HL-60 (cell line): ENCODE results near the gene STX12.

Experiments
- DNase-seq, 2 experiments: peaks; one replicate each; pipeline ENCODE4 v3.0.0-alpha.2; 2010 to 2020; ENCODE audit warnings: low read depth in 1 of 2, low spot score in 1 of 2
- H3K27ac ChIP-seq: fragments of 250-450 bp; sonication (Bioruptor Pico); replicated peaks from 2 replicates; pipeline ENCODE4 v1.5.1; 2020; ENCODE audit warnings: mild to moderate bottlenecking, moderate library complexity
- H3K27me3 ChIP-seq: fragments of 250-450 bp; sonication (Bioruptor Pico); 2 replicates; pipeline ENCODE4 v1.5.1; 2021; ENCODE audit warnings: mild to moderate bottlenecking, moderate library complexity; ENCODE audit not compliant: insufficient read depth, poor library complexity, severe bottlenecking
- H3K4me3 ChIP-seq: replicated peaks from 2 replicates; pipeline ENCODE4 v1.5.1; 2011; ENCODE audit warnings: mild to moderate bottlenecking, control low read depth, low read length; ENCODE audit not compliant: insufficient read depth
- GABPA ChIP-seq: IDR thresholded peaks from 2 replicates; pipeline ENCODE4 v1.6.1; 2012; ENCODE audit warnings: low read depth
- POLR2AphosphoS5 ChIP-seq: IDR thresholded peaks from 2 replicates; pipeline ENCODE4 v1.6.1; 2012; ENCODE audit warnings: low read depth
- SPI1 ChIP-seq: IDR thresholded peaks from 2 replicates; pipeline ENCODE4 v1.6.1; 2012; ENCODE audit warnings: low read depth, mild to moderate bottlenecking, borderline replicate concordance
- TF ChIP-seq, protein P1 (sequence below): IDR thresholded peaks from one replicate; pipeline ENCODE4 v1.5.1; 2011; ENCODE audit warnings: low read length, control low read depth, inconsistent platforms; ENCODE audit not compliant: insufficient read depth
- TF ChIP-seq, protein P2 (sequence below): IDR thresholded peaks from 2 replicates; pipeline ENCODE4 v1.6.1; 2012; ENCODE audit warnings: low read depth; ENCODE audit not compliant: insufficient replicate concordance

Gene STX12

DNA sequence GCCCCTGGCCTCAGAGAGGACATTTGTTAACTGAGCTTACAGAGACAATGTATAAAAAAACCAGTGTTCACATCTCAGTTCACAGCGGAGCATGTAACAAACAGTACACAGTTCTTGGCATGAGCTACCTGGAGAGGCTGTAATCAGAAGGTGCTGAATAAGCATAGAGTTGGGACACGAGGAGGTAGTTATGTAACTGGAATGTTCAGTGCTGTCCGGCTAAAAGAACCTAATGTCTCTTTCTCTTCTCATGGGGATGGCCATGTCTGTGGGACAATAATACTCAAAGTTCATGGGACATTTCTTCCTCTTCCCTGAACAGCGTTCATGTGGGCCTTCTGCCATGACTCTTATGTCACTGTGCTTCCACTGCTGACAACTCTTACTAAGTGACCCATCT, 17.2 kb upstream of the STX12 start:
- Histone ChIP-seq H3K27me3 (no peaks in the 10 kb centered on the region), H3K27ac (no peak overlapping the region), H3K4me3 (no peak overlapping the region)
- TF ChIP-seq POLR2AphosphoS5 = no peak
- TF ChIP-seq, protein P1, sequence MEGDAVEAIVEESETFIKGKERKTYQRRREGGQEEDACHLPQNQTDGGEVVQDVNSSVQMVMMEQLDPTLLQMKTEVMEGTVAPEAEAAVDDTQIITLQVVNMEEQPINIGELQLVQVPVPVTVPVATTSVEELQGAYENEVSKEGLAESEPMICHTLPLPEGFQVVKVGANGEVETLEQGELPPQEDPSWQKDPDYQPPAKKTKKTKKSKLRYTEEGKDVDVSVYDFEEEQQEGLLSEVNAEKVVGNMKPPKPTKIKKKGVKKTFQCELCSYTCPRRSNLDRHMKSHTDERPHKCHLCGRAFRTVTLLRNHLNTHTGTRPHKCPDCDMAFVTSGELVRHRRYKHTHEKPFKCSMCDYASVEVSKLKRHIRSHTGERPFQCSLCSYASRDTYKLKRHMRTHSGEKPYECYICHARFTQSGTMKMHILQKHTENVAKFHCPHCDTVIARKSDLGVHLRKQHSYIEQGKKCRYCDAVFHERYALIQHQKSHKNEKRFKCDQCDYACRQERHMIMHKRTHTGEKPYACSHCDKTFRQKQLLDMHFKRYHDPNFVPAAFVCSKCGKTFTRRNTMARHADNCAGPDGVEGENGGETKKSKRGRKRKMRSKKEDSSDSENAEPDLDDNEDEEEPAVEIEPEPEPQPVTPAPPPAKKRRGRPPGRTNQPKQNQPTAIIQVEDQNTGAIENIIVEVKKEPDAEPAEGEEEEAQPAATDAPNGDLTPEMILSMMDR = no peak
- TF ChIP-seq, protein P2, sequence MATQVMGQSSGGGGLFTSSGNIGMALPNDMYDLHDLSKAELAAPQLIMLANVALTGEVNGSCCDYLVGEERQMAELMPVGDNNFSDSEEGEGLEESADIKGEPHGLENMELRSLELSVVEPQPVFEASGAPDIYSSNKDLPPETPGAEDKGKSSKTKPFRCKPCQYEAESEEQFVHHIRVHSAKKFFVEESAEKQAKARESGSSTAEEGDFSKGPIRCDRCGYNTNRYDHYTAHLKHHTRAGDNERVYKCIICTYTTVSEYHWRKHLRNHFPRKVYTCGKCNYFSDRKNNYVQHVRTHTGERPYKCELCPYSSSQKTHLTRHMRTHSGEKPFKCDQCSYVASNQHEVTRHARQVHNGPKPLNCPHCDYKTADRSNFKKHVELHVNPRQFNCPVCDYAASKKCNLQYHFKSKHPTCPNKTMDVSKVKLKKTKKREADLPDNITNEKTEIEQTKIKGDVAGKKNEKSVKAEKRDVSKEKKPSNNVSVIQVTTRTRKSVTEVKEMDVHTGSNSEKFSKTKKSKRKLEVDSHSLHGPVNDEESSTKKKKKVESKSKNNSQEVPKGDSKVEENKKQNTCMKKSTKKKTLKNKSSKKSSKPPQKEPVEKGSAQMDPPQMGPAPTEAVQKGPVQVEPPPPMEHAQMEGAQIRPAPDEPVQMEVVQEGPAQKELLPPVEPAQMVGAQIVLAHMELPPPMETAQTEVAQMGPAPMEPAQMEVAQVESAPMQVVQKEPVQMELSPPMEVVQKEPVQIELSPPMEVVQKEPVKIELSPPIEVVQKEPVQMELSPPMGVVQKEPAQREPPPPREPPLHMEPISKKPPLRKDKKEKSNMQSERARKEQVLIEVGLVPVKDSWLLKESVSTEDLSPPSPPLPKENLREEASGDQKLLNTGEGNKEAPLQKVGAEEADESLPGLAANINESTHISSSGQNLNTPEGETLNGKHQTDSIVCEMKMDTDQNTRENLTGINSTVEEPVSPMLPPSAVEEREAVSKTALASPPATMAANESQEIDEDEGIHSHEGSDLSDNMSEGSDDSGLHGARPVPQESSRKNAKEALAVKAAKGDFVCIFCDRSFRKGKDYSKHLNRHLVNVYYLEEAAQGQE = no peak
- no peak for TF ChIP-seq SPI1
- TF ChIP-seq GABPA = no peak
- DNase-seq = no peak

DNA sequence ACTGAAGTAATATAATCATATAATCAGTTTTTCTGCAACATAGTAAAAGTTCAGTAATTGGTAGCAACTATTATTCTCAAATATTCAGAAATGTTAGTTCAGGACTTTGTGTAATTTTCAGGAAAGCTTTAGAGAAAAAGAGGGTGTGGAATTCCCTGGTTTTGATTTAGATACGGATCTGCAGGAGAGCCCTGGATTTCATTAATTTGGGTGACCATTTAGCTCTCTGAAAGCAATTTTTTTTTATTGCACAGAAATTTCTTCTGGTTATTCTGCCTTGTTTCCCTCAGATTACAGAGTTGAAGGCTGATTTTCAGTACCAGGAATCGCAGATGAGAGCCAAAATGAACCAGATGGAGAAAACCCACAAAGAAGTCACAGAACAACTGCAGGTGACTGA, 13.8 kb upstream of the STX12 start:
- Histone ChIP-seq H3K27me3 (no peaks in the 10 kb centered on the region), H3K27ac (no peak overlapping the region), H3K4me3 (no peak overlapping the region)
- DNase-seq = no peak
- no peak for TF ChIP-seq POLR2AphosphoS5

DNA sequence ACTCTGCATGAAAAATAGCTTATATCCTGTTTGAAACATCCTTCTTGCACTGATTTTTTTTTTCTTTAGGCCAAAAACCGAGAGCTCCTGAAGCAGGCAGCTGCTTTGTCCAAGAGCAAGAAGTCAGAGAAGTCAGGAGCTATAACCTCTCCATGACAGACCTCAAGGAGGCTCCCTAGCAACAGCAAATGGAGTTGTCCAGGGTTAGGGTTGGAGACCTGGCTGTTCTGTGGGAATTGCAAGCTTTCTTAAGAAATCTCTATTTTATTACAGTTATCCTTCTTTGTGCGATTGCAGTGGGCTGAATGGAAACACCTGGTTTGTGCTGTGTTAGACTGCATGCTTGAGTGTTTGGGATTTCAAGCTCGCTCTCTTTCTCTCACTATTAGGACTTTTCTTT, 12.6 kb upstream of the STX12 start:
- Histone ChIP-seq H3K27me3 (no peaks in the 10 kb centered on the region), H3K27ac (no peak overlapping the region), H3K4me3 (no peak overlapping the region)
- TF ChIP-seq, protein P1 = no peak
- TF ChIP-seq SPI1 = no peak
- TF ChIP-seq, protein P2 = no peak
- no peak for TF ChIP-seq GABPA
- no peak for TF ChIP-seq POLR2AphosphoS5
- no peak for DNase-seq

DNA sequence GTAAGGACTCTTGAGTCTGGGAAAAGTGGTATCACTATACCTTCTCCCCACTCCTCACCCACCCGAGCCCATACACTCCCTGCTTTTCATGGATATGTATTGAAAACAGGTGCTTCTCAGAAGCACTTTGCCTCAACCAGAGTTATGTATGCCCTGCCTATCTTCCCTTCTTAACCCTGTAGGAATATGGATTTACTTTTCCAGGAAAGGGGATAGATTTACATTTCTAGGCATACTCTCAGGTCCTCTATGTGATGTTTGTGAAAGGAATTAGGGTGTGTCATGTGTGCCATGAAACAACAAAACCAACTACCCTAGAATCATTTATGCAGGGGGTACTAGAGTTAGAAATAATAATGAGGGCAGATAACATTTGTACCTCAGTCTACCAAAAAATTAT, 11.0 kb upstream of the STX12 start:
- Histone ChIP-seq H3K4me3 (no peak overlapping the region), H3K27me3 (no peaks in the 10 kb centered on the region), H3K27ac (no peak overlapping the region)
- DNase-seq = no peak
- TF ChIP-seq, protein P2 = no peak
- TF ChIP-seq GABPA = no peak
- TF ChIP-seq SPI1 = no peak
- TF ChIP-seq POLR2AphosphoS5 = no peak
- TF ChIP-seq, protein P1 = no peak
